GM15510 (cell line): ENCODE results near the gene LPP.

Source experiments
- POLR2A ChIP-seq: IDR thresholded peaks from 3 replicates; pipeline ENCODE4 v1.6.1; 2011; ENCODE audit warnings: borderline replicate concordance; ENCODE audit not compliant: insufficient read length; ENCODE audit errors: extremely low read depth

The LPP gene

GRCh38 chr3:188697127-188697526 lies 543.2 kb downstream of the LPP start:
- TF ChIP-seq POLR2A, result no peak

GRCh38 chr3:188698436-188698835 lies 544.5 kb downstream of the LPP start:
- no peak for TF ChIP-seq POLR2A

- no peak for TF ChIP-seq POLR2A
Measured at GRCh38 chr3:188700501-188700900, 546.5 kb downstream of the LPP start.

- no peak for TF ChIP-seq POLR2A
Measured at GRCh38 chr3:188700918-188701317, 547.0 kb downstream of the LPP start.

- TF ChIP-seq POLR2A, result no peak
Measured at GRCh38 chr3:188701485-188701969, 547.6 kb downstream of the LPP start.

GRCh38 chr3:188706176-188706575 lies 552.2 kb downstream of the LPP start:
- TF ChIP-seq POLR2A, result no peak

GRCh38 chr3:188706599-188706998 lies 552.6 kb downstream of the LPP start:
- TF ChIP-seq POLR2A, result no peak

- no peak for TF ChIP-seq POLR2A
Measured at GRCh38 chr3:188707381-188708288, 553.7 kb downstream of the LPP start.

GRCh38 chr3:188711881-188712247 lies 557.9 kb downstream of the LPP start:
- no peak for TF ChIP-seq POLR2A

- TF ChIP-seq POLR2A, result no peak
Measured at GRCh38 chr3:188712248-188712924, 558.4 kb downstream of the LPP start.

GRCh38 chr3:188712991-188713390 lies 559.0 kb downstream of the LPP start:
- TF ChIP-seq POLR2A, result no peak

GRCh38 chr3:188719545-188719944 lies 565.6 kb downstream of the LPP start:
- TF ChIP-seq POLR2A, result no peak

- no peak for TF ChIP-seq POLR2A
Measured at GRCh38 chr3:188720215-188720614, 566.3 kb downstream of the LPP start.

GRCh38 chr3:188720636-188721035 lies 566.7 kb downstream of the LPP start:
- TF ChIP-seq POLR2A, result no peak

GRCh38 chr3:188721312-188721711 lies 567.4 kb downstream of the LPP start:
- TF ChIP-seq POLR2A, result no peak

GRCh38 chr3:188721990-188722389 lies 568.0 kb downstream of the LPP start:
- no peak for TF ChIP-seq POLR2A
